ENCODE data around the gene RNU1-2.
"Not testable (repeated sequence)": the region's sequence is repeated elsewhere in the genome, so short reads cannot be mapped to it uniquely, and the experiment has no call there.

DNA sequence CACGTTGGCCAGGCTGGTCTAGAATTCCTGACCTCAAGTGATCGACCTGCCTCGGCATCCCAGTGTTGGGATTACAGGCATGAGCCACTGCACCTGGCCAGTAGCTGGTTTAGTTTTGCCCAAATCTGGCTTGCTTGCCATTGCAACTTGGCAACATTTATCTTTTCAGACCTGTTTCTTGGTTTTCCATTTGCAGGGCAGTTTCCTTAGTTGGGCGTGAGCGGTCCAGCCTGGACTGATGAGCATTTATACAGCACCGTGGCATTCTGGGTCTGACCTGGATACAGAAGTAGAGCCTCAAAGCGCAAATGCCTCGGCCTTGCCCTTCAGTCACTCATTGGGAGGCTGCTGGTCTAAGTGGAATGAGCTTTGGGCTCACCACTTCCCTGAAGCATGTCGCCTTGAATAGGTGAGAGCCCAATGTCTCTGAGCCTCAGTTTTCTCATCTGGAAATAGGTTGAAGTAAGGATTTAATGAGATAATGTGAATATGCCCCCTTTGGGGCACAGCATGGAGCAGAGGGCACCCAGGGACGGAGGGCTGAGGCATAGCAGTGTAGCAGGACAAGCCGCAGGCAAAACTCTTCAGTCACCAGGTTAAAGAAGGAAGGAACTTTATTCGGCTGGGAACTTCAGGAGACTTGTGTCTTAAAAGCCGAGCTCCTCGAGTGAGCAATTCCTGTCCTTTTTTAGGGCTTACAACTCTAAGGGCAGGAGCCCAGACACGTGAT, 23.3 kb downstream of the RNU1-2 start:
- TF ChIP-seq CTCF, POLR2AphosphoS5, POLR2A (IDR thresholded peaks at IDR 0.05): not testable (repeated sequence)
